HG03045 (cell line): ENCODE measurements around the gene CCL27.
A peak's percentile ranks its signal among the peaks of the same experiment; 100 is the strongest.

Experiments
- ATAC-seq: cut with Tn5 transposase; IDR thresholded peaks from one replicate; pipeline ENCODE4 v1.9.1; 2021; ENCODE audit warnings: mild to moderate bottlenecking, moderate library complexity; ENCODE audit not compliant: unreplicated experiment

Gene CCL27

GRCh38 chr9:34684816-34685215, 22.4 kb upstream of the CCL27 start:
- no peak for ATAC-seq

- ATAC-seq: no peak
Observed at GRCh38 chr9:34684145-34684544, 21.7 kb upstream of the CCL27 start.

GRCh38 chr9:34675869-34676268, 13.4 kb upstream of the CCL27 start:
- ATAC-seq: no peak

- no peak for ATAC-seq
Observed at GRCh38 chr9:34675048-34675714, 12.7 kb upstream of the CCL27 start.

GRCh38 chr9:34674440-34674839, 12.0 kb upstream of the CCL27 start:
- ATAC-seq: no peak

- ATAC-seq: no peak
Observed at GRCh38 chr9:34671307-34671706, 8.8 kb upstream of the CCL27 start.

GRCh38 chr9:34669809-34670562, 7.5 kb upstream of the CCL27 start:
- no peak for ATAC-seq

- peak; percentile 69 for ATAC-seq
Observed at GRCh38 chr9:34665381-34666250, 3.2 kb upstream of the CCL27 start.

GRCh38 chr9:34665067-34665380, 2.6 kb upstream of the CCL27 start:
- peak; percentile 19 for ATAC-seq

- ATAC-seq: peak; percentile 47
Observed at GRCh38 chr9:34664281-34665066, 2.0 kb upstream of the CCL27 start.

GRCh38 chr9:34663303-34663605, 797 bp upstream of the CCL27 start:
- ATAC-seq: no peak

- no peak for ATAC-seq
Observed at GRCh38 chr9:34659592-34660253, 2.7 kb downstream of the CCL27 start.

- ATAC-seq: no peak
Observed at GRCh38 chr9:34658461-34658860, 4.0 kb downstream of the CCL27 start.

GRCh38 chr9:34656992-34657391, 5.5 kb downstream of the CCL27 start:
- ATAC-seq: no peak

- no peak for ATAC-seq
Observed at GRCh38 chr9:34655394-34655793, 7.1 kb downstream of the CCL27 start.

- no peak for ATAC-seq
Observed at GRCh38 chr9:34654323-34655051, 8.0 kb downstream of the CCL27 start.

- no peak for ATAC-seq
Observed at GRCh38 chr9:34653151-34654072, 9.0 kb downstream of the CCL27 start.

GRCh38 chr9:34652602-34653000, 9.9 kb downstream of the CCL27 start:
- no peak for ATAC-seq
